Liver (tissue), 5 donors: ENCODE measurements around the gene NOM1. TPM values are rescaled to one million over a fixed set of nuclear protein-coding genes. Genes with fewer than 3 reads are reported as not detected.

Experiments
- HNF4G ChIP-seq: IDR thresholded peaks from 2 replicates; pipeline ENCODE4 v1.6.1; 2016; ENCODE audit warnings: antibody characterized with exemption
- JUND ChIP-seq, 2 donors: IDR thresholded peaks; 2 replicates each; pipeline ENCODE4 v1.6.1; 2016; ENCODE audit warnings: antibody characterized with exemption in 2 of 2
- RAD21 ChIP-seq, 2 donors: IDR thresholded peaks; 2 replicates each; pipeline ENCODE4 v1.6.1; 2016; ENCODE audit warnings: antibody characterized with exemption in 2 of 2, mild to moderate bottlenecking in 2 of 2
- SP1 ChIP-seq: IDR thresholded peaks from 2 replicates; pipeline ENCODE4 v1.6.1; 2018; ENCODE audit warnings: antibody characterized with exemption, mild to moderate bottlenecking
- YY1 ChIP-seq: IDR thresholded peaks from 2 replicates; pipeline ENCODE4 v1.6.1; 2016; ENCODE audit warnings: antibody characterized with exemption, mild to moderate bottlenecking
- polyA plus RNA-seq, 2 donors: library from polyadenylated mRNA; stranded (reverse) in 1 of 2; unstranded in 1 of 2; fragments of 200-250 nt in 1 of 2; fragments of >200 nt in 1 of 2; fragmentation: Nextera tagmentation in 1 of 2; extraction: Ambion mirVana in 1 of 2; gene quantifications; one replicate each; pipeline versions ENCODE4 v1.2.1 to v1.2.3, GENCODE V29; 2013 to 2015
- total RNA-seq, 2 donors: library from RNA; depleted of rRNA; stranded (reverse); fragments of >200 nt; gene quantifications; one replicate each; pipeline ENCODE4 v1.2.3, GENCODE V29; 2014
- TF ChIP-seq, protein P1 (sequence below): fragments of 150-350 bp; IDR thresholded peaks from 2 replicates; pipeline ENCODE4 v1.5.1; 2017; ENCODE audit warnings: improper control_type of control experiment, low read depth, low read length; ENCODE audit not compliant: missing input control
- donor health status: healthy.
- donor health status: healthy.
- donor health status: healthy.

NOM1 gene
- total and polyA plus RNA-seq, 4 donors: 4.0 to 11.4 (median 6.2) TPM

DNA sequence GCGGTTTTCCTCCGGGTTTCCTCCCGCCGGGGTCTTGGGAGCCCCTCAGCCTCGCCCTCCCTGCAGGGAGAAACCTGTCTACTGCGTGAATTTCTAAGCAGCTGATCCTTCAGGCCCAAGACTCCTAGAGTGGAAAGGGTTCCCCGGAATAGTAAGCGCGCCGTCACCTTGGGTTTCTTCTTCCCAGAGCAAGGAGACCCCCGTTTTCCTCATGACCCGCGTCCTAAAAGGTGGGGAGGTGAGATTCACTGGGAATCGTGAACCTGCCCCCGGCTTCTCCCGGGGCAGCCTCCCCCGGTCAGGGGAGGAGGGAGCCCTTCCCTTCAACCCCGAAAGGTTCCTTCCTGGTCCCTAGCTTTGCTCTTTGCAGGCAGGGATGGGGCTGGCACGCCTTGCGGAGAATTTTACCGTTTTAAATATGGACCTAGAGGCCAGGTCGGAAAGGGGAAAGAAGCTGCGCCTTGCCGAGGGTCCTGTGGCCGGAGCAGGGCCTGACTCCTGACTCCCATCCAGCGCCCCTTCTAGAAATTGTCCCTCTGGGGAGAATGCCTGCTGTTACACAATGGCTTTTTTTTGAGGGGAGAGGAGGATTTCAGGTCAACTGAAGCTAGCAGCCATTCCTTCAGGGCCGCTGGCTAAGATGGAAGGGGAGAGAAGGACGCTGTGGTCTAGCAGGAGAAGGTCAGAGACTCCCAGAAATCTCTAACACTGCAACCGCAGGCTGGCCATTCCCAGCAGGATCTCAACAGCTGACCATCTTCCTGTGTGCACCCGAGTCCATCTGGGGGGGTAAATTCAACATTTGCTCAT lies 72.6 kb downstream of the NOM1 start (continued):
- TF ChIP-seq, protein P1, sequence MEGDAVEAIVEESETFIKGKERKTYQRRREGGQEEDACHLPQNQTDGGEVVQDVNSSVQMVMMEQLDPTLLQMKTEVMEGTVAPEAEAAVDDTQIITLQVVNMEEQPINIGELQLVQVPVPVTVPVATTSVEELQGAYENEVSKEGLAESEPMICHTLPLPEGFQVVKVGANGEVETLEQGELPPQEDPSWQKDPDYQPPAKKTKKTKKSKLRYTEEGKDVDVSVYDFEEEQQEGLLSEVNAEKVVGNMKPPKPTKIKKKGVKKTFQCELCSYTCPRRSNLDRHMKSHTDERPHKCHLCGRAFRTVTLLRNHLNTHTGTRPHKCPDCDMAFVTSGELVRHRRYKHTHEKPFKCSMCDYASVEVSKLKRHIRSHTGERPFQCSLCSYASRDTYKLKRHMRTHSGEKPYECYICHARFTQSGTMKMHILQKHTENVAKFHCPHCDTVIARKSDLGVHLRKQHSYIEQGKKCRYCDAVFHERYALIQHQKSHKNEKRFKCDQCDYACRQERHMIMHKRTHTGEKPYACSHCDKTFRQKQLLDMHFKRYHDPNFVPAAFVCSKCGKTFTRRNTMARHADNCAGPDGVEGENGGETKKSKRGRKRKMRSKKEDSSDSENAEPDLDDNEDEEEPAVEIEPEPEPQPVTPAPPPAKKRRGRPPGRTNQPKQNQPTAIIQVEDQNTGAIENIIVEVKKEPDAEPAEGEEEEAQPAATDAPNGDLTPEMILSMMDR: no peak
- TF ChIP-seq JUND (IDR thresholded peaks at IDR 0.05) (no peak), RAD21 (IDR thresholded peaks at IDR 0.05) (no peak), YY1 (no peak), HNF4G (no peak), SP1 (no peak)

Other genes starting within 250 kb of the NOM1 start
- gene LMBR1, start 56.5 kb upstream of the NOM1 start, total RNA-seq: 10 to 100 TPM; 22.9 to 35.7 TPM
- gene LMBR1, start 56.5 kb upstream of the NOM1 start, polyA plus RNA-seq: 10 to 100 TPM; 11.2 to 12.9 TPM
- not detected for gene MNX1, start 61.0 kb downstream of the NOM1 start, total RNA-seq
- under 1 TPM in 1 of 2 donors, not detected in 1; 0.08 TPM for gene MNX1, start 61.0 kb downstream of the NOM1 start, polyA plus RNA-seq
- gene UBE3C, start 189.2 kb downstream of the NOM1 start, total RNA-seq: 10 to 100 TPM; 46.6 to 61.8 TPM
- gene UBE3C, start 189.2 kb downstream of the NOM1 start, polyA plus RNA-seq: 10 to 100 TPM; 10.3 to 21.3 TPM